K562 (cell line): ENCODE measurements around the gene AKT1S1. TPM values are rescaled to one million over a fixed set of nuclear protein-coding genes. Genes with fewer than 3 reads are reported as not detected.

Experiments
- CBX5 ChIP-seq: IDR thresholded peaks from 2 replicates; pipeline ENCODE4 v1.6.1; 2014; ENCODE audit warnings: low read depth, borderline replicate concordance
- EP400 ChIP-seq: fragments of 450-650 bp; IDR thresholded peaks from 2 replicates; pipeline ENCODE4 v1.6.1; 2017; ENCODE audit warnings: antibody characterized with exemption, mild to moderate bottlenecking, moderate library complexity
- FOXO4 ChIP-seq: fragments of 450-650 bp; formaldehyde crosslinking; IDR thresholded peaks from 2 replicates; pipeline ENCODE4 v1.4.0; 2020; ENCODE audit warnings: mild to moderate bottlenecking, moderate library complexity
- IRF9 ChIP-seq: fragments of 450-650 bp; IDR thresholded peaks from 2 replicates; pipeline ENCODE4 v1.6.1; 2016; ENCODE audit warnings: missing biosample characterization, missing genetic modification characterization
- KDM5B ChIP-seq: fragments of 200-600 bp; sonication (generic); IDR thresholded peaks from 2 replicates; pipeline ENCODE4 v1.6.1; 2012; ENCODE audit warnings: low read depth, mild to moderate bottlenecking, moderate library complexity, low read length, control low read depth, inconsistent platforms; ENCODE audit not compliant: insufficient replicate concordance
- MYC ChIP-seq, 2 experiments: fragments of 250-450 bp in 1 of 2; sonication (Bioruptor Pico) in 1 of 2; IDR thresholded peaks; 2 replicates each; pipeline versions ENCODE4 v1.5.1 to v1.6.1; 2012 to 2021; ENCODE audit warnings: low read depth in 2 of 2, borderline replicate concordance in 1 of 2, improper control_type of control experiment in 1 of 2, low read length in 1 of 2, mild to moderate bottlenecking in 1 of 2, moderate library complexity in 1 of 2
- SAP30 ChIP-seq: fragments of 200-600 bp; sonication (generic); IDR thresholded peaks from 2 replicates; pipeline ENCODE4 v1.6.1; 2012; ENCODE audit warnings: borderline replicate concordance, low read depth, mild to moderate bottlenecking, moderate library complexity, low read length, control low read depth, inconsistent platforms; ENCODE audit not compliant: insufficient read depth, poor library complexity, severe bottlenecking
- SIN3B ChIP-seq: fragments of 450-650 bp; IDR thresholded peaks from 2 replicates; pipeline ENCODE4 v1.6.1; 2017; ENCODE audit warnings: low read depth, mild to moderate bottlenecking, moderate library complexity
- STAT5A ChIP-seq: IDR thresholded peaks from 2 replicates; pipeline ENCODE4 v1.6.1; 2012; ENCODE audit warnings: low read length, inconsistent platforms, borderline replicate concordance
- ZBTB11 ChIP-seq, 3 experiments: fragments of 200-800 bp in 1 of 3; fragments of 250-450 bp in 1 of 3; fragments of 450-650 bp in 1 of 3; sonication (Bioruptor Pico) in 1 of 3; sonication (Bioruptor generic) in 1 of 3; formaldehyde crosslinking in 1 of 3; IDR thresholded peaks; 2 replicates each; pipeline versions ENCODE4 v1.6.1 to v1.8.0; 2016 to 2022; ENCODE audit warnings: mild to moderate bottlenecking in 2 of 3, missing genetic modification characterization in 2 of 3, missing compliant biosample characterization in 1 of 3, moderate library complexity in 1 of 3
- ZKSCAN8 ChIP-seq: fragments of 200-800 bp; sonication (Bioruptor generic); IDR thresholded peaks from 2 replicates; pipeline ENCODE4 v1.6.1; 2016; ENCODE audit warnings: missing genetic modification characterization, missing compliant biosample characterization
- ZNF41 ChIP-seq: fragments of 250-450 bp; sonication (Bioruptor Pico); conservative IDR thresholded peaks from 2 replicates; pipeline ENCODE4 v1.4.0; 2020; ENCODE audit warnings: mild to moderate bottlenecking
- ZNF589 ChIP-seq: fragments of 200-800 bp; sonication (Bioruptor generic); IDR thresholded peaks from 2 replicates; pipeline ENCODE4 v1.6.1; 2016; ENCODE audit warnings: low read depth, missing genetic modification characterization, missing compliant biosample characterization
- ZNF639 ChIP-seq, 2 experiments: fragments of 200-800 bp in 1 of 2; sonication (Bioruptor generic) in 1 of 2; sonication (generic) in 1 of 2; formaldehyde crosslinking in 1 of 2; IDR thresholded peaks in 1 of 2; conservative IDR thresholded peaks in 1 of 2; 2 replicates each; pipeline versions ENCODE4 v1.5.0 to v1.6.1; 2016 to 2020; ENCODE audit warnings: missing compliant biosample characterization in 1 of 2, missing genetic modification characterization in 1 of 2, missing genetic modification reagents in 1 of 2
- ZSCAN32 ChIP-seq: fragments of 450-650 bp; formaldehyde crosslinking; IDR thresholded peaks from 2 replicates; pipeline ENCODE4 v1.4.0; 2020; ENCODE audit warnings: mild to moderate bottlenecking, moderate library complexity
- polyA plus RNA-seq, 8 experiments: library from polyadenylated mRNA; depleted of rRNA in 4 of 8; stranded (reverse) in 5 of 8; unstranded in 3 of 8; fragments of >200 nt; fragmentation: Nextera tagmentation in 2 of 8; fragmentation: Illumina TruSeq in 1 of 8; extraction: Ambion mirVana in 2 of 8; extraction: Trizol in 1 of 8; gene quantifications; 2 replicates each; pipeline versions ENCODE4 v1.2.1 to v1.2.3, GENCODE V29; 2011 to 2014; ENCODE audit warnings: inconsistent platforms in 1 of 8, missing spikeins in 1 of 8
- total RNA-seq, 7 experiments: library from RNA; depleted of rRNA in 6 of 7; stranded (reverse); fragments of >200 nt in 6 of 7; fragmentation: Illumina TruSeq in 2 of 7; extraction: Trizol in 2 of 7; gene quantifications; 2 replicates each; pipeline versions ENCODE4 v1.2.1 to v1.2.3, GENCODE V29; 2011 to 2021; ENCODE audit warnings: low replicate concordance in 1 of 7

The AKT1S1 gene
- total and polyA plus RNA-seq, 9 of the 15 experiments (the other 6 are each of a cell fraction or from before 2014, with no cell fraction given): 1.2 to 50.3 (median 17.1) TPM

GRCh38 chr19:49924004-49924880 lies 47.1 kb upstream of the AKT1S1 start (continued):
- TF ChIP-seq ZBTB11 (CRISPR knock-in tag; IDR thresholded peaks at IDR 0.05): peak in 1 of 3 experiments; percentile 44; a peak in 1 of 6 replicates
- peak; percentile 89 for TF ChIP-seq MYC (IDR thresholded peaks at IDR 0.05; ENCODE audit: low read depth, low read length)
- 0 out of 2 replicates have a peak, but pooled peaks have one; percentile 38 for TF ChIP-seq MYC (CRISPR knock-in tag; IDR thresholded peaks at IDR 0.05; ENCODE audit: borderline replicate concordance, low read depth)
- TF ChIP-seq ZKSCAN8: 0 out of 2 replicates have a peak, but pooled peaks have one; percentile 15
- TF ChIP-seq KDM5B: no peak
- TF ChIP-seq ZNF41 (CRISPR knock-in tag): no peak
- 0 out of 2 replicates have a peak, but pooled peaks have one; percentile 26 for TF ChIP-seq FOXO4 (CRISPR knock-in tag)
- TF ChIP-seq SAP30: no peak
- TF ChIP-seq SIN3B: no peak
- TF ChIP-seq STAT5A: no peak
- TF ChIP-seq IRF9 (tag): peak; percentile 94
- TF ChIP-seq EP400: peak; percentile 91; the same call in 1 of the 2 replicates
- TF ChIP-seq CBX5: no peak
- TF ChIP-seq ZSCAN32: peak; percentile 100
- peak; percentile 91 for TF ChIP-seq ZNF589 (CRISPR knock-in tag)
- TF ChIP-seq ZNF639 (CRISPR knock-in tag; conservative IDR thresholded peaks at IDR 0.05 in 1 of 2, IDR thresholded peaks at IDR 0.05 in 1 of 2): 0 out of 4 replicates have a peak, but pooled peaks of 1 of the 2 experiments have one; percentile 58
